ENCODE data around the gene SSR3.

- TF ChIP-seq TAF1 (IDR thresholded peaks at IDR 0.05; ENCODE audit: low read depth, low read length) (no peak), POLR2A (IDR thresholded peaks at IDR 0.05; ENCODE audit: low read depth, low read length) (no peak), SPI1 (IDR thresholded peaks at IDR 0.05; ENCODE audit: low read depth, low read length) (no peak), POLR2AphosphoS5 (IDR thresholded peaks at IDR 0.05; ENCODE audit: low read depth, low read length) (no peak), POU2F2 (IDR thresholded peaks at IDR 0.05; ENCODE audit: low read depth, low read length) (no peak)
These were observed 45.4 kb downstream of the SSR3 start for GRCh38 chr3:156509189-156510174.
